ENCODE data around the gene AVPR1B. TPM values are rescaled to one million over a fixed set of nuclear protein-coding genes. Genes with fewer than 3 reads are reported as not detected.

The AVPR1B gene
- total RNA-seq, 1 donor from 2014 or later, result not detected

DNA sequence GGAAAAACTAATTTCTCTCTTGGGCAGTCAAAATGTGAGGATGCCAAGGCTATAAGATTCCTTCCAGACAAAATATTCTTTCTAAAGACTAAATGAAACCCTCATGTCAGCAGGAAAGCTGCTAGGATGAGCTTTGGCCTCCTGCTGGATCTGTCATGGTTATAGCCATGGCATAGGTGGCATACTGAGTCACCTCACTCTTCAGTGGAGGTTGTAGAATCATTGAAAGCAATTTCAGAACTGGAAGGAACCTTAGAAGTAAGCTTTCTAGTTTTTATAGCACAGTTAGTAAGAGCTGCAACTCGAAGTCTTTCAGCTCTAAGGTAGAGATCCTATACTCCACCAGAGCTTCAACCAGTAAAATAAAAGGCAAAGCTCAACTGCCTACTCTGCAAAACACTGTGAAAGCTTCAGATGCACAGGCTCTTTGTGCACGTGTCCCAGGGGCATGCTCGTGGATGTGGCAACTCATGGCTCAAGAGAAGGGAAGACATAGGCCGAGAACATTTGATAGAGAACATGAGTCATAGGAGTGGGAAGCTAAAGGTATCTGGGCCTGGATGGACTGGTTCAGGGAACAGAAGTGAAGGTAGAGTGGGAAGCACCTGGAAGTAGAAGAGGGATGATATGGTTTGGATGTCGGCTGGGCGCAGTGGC, 5.8 kb downstream of the AVPR1B start:
- DNase-seq, result no peak

DNA sequence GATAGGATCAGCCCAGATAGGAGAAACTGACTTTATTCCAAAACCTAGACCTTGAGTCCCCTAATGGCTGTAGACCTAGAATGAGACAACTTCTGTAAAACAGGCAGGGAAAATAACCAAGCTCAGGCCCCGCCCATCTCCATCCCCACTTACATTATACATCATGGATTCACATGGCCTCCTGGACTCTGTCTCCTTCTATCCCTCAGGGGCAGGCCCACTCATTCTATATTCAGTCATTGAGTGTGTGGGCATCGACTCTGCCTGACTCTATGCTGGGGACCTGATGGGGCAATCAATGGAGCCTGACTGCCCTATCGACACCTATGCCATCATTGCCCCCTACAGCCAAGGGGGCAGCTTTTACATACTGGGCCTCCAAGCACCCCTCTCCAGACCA, 6.4 kb downstream of the AVPR1B start:
- DNase-seq, result no peak

DNA sequence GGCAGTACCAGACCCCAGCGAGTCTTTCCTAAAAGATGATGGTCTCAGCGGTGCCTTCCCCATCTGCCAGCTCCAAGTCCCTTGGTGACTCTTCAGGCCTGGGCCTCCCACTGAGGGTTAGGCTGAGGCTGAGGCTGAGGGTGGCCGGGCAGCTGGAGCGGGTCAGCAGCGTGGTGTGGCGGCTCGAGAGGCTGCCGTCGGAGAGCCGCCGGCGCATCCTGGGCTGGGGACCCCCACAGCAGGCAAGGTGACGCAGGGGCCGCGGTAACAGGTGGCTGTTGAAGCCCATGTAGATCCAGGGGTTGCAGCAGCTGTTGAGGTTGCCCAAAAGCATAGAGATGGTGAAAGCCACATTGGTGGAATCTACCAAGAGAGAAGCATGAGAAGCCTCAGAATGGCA, 7.0 kb downstream of the AVPR1B start:
- no peak for DNase-seq

DNA sequence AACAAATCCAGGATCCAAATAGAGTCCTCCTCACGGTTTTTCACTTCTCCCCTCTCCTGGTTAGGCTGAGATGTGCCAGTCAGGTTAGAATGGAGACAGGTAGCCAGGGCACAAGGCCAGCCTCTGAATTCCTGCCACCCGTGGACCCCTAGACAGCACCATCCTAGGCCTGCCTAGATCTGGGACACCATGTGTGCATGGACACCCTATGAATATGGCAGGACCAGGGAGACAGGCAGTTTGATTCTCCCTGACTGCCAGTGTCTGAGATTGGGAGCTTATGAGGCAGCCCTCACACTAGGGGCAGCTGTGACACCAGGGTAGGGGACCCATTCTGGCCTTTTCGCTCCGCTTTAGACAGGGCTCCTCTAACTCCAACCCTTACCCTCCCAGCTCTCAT, 7.5 kb downstream of the AVPR1B start:
- no peak for DNase-seq

DNA sequence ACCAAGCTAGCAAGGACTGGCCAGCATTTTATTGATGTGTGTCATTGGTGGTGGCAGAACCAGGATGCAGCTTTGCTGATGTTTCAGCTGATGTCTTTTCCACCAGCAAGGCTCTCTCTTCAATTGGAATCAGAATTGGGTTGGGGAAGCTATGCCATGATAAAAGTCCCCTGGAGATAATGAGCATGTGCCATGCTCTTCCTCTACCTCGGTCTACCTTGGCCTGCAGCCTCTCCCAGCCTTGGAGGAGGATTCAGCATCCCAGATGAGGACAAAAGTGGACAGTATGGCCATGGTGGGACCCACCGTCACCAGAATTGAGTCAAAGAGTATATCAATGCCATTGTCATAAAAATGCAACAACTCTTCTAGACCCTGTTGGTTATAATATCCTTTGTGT, 8.6 kb downstream of the AVPR1B start:
- no peak for DNase-seq

DNA sequence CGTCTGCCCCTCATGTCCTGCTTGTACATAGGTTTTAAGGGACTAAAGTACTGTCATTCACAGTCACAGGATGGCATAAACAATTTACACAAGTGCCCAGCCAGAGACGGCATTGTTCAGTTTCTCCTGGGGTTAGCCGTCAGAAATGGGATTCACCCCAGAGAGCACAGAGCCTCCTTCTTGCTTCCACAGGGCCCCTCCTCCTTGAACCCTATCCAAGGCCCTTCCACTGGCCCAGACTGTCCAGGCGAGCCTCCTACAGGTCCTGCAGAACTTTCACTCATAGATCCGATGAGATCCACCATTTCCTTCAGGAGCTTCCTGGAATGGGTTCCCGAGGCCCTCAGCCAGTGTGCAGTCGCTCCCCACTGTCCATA, 10.0 kb downstream of the AVPR1B start:
- DNase-seq, result no peak

DNA sequence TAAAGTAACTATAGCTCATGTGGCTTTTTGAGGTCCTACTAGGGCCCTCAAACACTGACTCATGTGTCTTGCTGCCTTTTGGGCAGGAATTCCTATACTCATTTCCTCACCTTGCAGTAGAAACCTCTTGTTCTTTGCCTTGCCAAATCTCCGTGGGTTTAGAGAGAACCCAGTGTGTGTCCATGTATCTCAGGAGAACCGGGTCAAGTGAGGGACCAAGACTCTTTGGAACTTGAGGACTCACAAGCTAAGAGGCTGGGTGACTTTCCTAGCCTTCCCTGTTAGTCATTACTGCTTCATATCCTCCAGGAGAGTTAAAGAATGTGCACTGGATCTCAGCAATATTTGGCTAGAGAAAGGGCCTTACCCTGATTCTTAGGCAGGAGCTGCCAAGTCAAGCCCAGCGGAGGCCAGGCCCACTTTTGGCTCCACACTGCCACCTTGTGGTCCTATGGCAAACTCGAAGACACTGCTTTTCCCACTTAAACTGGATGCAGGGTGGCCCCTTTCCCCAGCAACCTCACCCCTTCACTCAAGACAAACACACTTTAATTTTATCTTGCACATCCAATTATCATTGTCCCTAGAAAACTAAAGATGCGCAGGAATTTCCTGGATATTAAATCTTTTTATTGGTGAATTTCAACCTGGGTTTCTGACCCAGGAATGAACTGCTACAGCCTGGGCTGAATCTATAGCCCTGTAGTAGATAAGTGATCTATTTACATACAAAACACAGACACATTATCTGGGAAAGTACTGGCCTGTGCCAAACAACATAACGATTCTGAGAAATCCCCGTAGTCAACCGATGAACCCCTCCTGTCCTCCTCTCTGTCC, 10.6 kb downstream of the AVPR1B start:
- DNase-seq, result peak; percentile 74

DNA sequence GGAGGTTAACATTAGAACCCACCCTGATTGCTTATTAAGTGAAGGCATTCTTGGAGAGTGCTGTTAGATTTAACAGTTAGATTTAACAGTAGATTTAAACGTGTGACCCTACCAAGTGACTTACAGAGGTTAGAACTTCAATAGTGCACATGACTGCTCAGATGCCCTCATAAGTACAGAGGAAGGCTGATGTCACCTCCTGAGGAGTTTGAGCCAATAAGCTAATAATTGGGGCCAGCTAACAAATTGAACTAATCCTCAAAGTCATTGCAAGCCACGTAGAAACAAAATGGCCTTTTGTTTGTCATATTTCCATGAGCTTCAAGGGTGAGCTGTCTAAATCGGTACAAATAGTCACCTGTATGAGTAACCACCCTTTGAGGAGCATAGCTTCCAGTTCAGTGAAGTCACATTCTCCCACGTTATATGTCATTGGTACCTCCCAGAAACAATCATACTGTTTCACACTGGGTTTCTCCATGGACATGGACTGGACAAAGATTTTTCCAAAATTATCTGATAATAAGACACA, 11.7 kb downstream of the AVPR1B start:
- DNase-seq, result no peak

DNA sequence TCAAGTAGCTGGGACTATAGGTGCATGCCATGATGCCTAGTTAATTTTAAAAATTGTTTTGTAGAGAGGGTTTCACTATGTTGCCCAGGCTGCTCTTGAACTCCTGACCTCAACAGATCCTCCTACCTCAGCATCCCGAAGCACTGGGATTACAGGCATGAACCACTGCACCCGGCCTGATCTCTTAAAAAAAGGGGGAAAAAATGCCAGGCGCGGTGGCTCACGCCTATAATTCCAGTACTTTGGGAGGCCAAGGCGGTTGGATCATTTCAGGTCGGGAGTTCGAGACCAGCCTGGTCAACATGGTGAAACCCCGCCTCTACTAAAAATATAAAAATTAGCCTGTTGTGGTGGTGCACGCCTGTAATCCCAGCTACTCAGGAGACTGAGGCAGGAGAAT, 13.2 kb downstream of the AVPR1B start:
- DNase-seq, result no peak

DNA sequence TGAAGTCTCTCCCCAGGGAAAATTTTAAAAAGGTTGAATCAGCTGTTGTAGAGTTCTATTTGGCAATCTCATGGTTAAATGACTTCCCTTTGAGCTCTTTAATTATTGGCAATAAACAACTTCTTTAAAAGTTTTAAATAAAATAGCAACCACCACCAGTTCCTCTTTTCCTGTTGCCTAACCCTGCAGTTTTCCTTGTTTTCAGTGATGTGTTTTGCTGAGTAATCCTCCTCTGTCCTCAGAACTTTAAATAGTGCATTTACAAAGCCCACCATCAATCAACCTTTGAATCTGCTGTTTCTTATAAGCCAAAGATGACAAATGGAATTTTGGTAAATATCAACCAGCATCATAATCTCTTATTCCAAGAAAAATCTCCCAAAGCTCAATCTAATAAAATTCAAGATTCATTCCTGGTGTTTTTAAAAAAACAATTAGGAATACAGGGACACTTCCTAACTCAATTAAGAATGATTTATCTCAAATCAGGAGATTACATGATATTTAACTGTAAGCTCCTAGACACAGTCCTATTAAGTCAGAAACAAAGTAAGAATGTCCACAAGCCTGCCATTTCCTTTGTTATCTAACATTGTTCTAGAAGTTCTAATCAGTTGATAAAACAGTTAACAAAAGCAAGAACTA, 14.8 kb downstream of the AVPR1B start:
- no peak for DNase-seq

DNA sequence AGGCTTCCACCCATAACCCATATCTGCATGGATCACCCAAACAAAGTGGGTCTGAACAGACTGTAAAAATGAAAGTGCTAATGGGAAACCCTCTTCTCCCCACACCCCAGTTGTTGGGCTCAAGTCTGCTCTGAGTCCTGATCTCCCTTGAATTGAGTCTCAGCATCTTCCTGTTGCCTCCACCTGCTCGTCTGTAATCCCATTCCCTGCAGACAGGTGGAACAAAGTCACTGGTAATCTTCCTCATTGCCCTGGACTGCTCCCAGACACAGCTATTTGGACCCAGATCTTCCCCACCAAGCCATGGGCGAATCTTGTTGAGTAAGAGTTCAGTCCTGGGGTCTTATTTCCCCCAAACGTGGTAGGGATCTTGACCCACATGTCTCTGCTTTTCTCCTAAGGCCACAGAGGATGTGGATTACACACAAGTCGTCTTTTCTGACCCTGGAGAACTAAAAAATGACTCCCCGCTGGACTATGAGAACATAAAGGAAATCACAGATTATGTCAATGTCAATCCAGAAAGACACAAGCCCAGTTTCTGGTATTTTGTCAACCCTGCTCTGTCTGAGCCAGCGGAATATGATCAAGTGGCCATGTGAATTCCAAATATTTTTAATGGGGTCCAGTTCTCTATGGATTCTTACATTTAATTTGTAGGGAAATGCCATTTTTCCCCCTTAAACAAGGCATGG, 15.7 kb downstream of the AVPR1B start:
- no peak for DNase-seq

DNA sequence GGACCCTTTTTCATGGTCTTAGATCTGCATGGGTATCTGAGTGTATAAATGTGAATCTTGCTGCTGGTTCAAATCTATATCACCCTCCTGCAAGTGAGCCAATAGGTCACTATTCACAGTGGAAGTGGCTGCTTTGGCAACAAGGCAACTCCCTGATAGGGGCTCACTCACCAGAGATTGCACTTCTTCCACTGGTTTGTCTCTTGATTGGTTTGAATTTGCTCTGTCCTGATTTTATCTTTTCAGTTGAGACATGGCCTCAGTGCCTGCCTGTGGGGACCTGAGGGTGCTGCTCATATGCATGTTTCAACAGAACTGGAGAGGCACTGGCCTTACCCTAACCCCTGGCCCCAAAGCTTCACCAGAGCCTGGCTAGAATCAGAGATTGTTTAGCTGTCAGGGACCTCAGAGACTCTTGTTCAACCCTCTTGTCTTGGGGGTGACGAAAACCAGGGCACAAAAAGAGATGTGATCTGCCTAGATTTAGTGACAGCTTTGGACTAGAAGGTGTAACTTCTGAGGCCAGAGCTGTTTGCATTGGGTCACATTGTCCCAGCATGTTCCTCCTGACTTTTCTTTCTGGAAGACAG, 16.9 kb downstream of the AVPR1B start:
- no peak for DNase-seq

DNA sequence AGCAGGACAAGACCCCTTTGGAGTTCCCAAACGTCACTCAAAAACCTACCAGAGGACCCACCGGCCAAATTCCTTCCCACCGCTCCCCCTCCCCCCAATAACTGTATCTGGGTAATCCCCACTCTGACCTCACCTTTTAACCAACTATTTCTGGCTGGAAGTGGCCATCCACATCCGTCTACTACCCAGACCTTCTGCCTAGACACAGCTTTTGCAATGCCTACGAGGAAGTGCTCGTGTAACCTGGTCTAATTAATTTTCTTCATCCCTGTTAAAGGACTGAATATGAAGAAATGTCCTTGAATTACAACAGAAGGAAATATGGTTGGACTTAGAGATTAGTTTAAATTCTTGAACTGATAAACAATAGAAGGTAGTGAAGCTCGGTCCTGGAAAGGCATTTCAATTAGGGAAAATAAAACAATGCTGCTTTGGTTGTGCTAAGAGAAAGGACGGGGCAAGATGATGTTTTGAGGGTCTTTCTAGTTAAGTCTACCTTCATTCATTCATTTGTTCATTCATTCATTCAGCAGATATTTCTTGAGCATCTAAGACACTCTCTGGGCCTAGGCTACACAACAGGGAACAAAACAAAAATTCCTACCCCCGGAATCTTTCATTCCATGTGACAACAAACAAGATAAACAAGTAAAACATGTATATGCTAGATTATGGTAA, 18.8 kb downstream of the AVPR1B start:
- DNase-seq, result no peak

DNA sequence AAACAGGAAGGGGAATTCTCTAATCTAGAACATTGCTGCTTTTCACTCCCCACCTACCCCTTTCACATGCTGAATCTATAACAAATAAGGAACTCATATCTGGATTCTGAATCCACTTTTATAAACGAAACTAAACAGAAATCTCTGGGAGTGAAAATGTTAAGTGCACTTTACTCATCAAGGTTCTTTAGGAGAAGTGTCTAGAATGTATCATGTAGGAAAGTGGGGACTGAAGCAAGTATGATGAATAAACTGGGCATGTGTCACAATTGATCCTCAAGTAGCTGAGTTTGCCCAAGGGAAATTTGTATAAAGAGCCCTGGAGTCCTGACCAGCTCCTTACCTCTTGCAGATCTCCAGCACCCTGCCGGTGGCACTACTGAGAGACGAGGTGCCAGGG, 19.8 kb downstream of the AVPR1B start:
- DNase-seq, result no peak

DNA sequence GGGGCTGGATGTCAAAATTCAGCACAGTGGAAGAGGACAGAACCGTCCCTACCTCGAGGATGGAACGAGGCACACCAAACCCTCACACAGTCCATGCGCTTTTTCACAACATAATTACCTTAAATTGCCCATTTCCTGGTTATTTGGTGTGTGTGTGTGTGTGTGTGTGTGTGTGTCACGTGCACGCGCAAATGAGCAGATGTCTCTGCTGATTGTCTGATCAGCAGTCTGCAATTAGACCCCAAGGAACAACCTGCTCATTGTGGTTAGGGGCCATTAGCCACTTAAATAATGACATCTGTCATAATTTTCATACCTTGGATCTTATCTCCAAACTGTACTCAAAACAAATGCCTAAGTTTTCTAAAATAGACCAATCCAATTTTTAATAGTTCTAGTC, 23.2 kb downstream of the AVPR1B start:
- no peak for DNase-seq

DNA sequence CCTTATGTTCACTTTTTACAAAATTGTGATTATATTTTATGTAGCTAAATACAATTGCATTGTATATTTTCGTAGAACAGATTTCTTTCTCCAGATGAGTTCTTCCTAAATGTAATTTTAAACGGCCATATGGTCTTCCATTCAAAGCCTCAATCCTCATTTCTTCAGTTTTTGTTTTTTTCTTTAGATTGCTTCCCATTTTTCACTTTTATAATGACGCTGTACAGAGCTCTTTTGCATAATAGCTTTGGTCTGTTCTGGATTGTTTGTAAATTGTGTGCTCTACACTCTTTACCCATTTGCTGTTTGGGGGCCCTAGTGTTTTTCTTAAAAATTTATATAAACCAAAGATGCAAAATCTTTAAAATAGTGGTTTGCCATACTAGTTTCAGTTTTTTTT, 27.8 kb downstream of the AVPR1B start:
- DNase-seq, result no peak

DNA sequence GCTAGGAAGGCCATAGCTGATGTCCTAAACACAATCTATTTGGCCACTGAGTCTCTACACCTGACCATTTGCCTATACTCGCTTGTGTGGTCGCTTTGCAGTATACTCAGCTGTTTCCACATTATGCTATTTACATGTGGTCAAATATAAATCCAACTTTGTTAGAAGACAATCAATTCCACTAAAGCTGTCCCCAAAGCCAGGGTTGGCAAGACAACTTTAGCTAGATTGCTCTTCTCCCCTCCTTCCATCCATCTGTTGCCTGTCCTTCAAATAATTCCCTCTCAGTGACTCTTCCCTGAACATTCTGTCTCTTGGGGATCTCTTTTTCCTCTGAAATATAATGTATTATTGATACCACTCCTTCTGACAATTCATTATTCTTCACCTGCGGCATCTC, 30.1 kb downstream of the AVPR1B start:
- DNase-seq, result no peak

DNA sequence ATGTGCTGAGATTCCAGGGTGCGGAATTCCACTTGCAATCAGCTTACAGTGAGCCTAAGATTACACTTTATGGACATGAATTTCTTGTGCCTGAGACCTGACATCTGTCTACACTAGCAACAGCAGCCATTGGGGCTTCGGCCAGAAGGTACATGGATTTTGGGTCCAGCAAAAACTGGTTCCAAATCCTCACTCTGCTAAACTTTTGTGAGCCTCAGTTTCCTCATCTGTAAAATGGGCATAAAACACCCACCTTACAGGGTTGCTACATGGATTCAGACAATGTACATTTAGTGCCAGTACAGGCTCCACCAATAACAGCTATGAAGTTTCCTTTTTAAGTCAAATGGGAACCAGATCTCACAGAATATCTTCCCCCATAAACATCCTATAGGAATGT, 33.4 kb downstream of the AVPR1B start:
- DNase-seq, result no peak

DNA sequence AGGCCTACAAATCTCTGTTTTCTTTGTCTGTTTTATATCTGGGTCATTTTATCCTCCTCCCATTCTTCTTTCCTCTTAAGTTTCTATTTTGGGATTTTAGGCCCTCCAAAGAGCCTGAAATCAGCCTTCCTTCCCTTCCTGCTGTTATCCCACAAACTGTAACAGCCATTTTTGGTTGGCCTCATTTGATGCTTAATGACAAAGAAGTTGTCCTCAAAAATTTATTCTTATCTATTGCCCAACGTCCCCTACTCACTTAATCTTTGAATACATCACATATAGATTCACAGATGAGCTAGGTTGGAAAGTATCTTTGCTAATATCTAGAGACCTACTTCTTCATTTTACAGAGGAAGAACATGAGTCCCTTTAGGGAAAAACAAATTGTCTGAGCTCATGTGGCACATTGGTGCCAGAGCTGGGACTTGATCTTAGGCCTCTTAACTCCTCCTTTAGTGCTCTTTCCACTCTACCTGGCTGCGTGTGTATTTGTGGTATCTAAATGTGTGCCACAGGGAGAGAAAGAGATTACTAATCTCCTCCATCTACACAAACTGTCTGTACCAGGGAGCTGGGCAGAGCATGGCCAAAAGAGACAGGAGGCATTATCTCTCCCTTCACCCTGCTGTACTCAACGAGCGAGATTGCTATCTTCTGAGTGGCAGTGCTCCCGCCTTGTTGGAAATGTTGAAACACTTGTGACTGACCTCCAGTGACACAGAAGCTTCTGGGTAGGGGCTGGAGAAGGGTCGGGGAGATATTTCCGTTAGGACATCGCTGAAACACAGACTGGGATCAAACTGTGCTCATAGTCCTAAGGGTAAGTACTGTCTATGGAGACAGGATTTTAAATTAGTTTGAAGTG, 34.1 kb downstream of the AVPR1B start:
- DNase-seq, result no peak

DNA sequence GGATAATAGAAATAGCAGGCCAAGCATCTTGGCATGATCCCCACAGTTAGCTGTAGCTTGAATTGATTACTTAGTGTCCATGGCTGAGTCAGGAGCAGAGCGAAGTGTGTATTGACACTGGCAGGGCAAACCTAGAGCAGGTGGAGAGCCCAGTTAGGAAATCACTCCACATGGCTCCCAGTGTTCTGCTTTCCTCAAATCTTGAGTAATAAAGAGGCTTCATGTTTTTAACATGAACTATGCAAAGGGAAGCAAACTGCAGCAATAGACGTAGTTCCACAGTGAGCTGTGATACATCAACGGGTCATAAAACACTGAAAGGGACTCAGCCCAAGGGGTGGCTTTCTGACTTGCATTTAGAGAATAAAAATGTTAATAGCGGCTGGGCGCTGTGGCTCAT, 35.3 kb downstream of the AVPR1B start:
- DNase-seq, result no peak

Measured in skin of body (tissue), 2 donors.